HG03039 (cell line): Measurements from ENCODE around the gene TNRC6B.
"Not testable (repeated sequence)": the region's sequence is repeated elsewhere in the genome, so short reads cannot be mapped to it uniquely, and the experiment has no call there.

Experiments used
- ATAC-seq: cut with Tn5 transposase; IDR thresholded peaks from one replicate; pipeline ENCODE4 v1.9.1; 2021; ENCODE audit warnings: mild to moderate bottlenecking, moderate library complexity; ENCODE audit not compliant: unreplicated experiment

Gene TNRC6B

GRCh38 chr22:40177738-40178416 lies at the start of gene TNRC6B:
Gene TNRC6B, plus strand, starts transcription at chr22:40177925. Its CDS starts 211 bp downstream, at chr22:40178136.
- ATAC-seq = peak; percentile 76

GRCh38 chr22:40128989-40129388 lies 48.7 kb upstream of the TNRC6B start:
- no peak for ATAC-seq

- no peak for ATAC-seq
Observed at GRCh38 chr22:40137132-40137531, 40.6 kb upstream of the TNRC6B start.

- no peak for ATAC-seq
Observed at GRCh38 chr22:40138866-40139265, 38.9 kb upstream of the TNRC6B start.

GRCh38 chr22:40147388-40148176 lies 30.1 kb upstream of the TNRC6B start:
- ATAC-seq = no peak

GRCh38 chr22:40153192-40153591 lies 24.5 kb upstream of the TNRC6B start:
- no peak for ATAC-seq

- ATAC-seq = no peak
Observed at GRCh38 chr22:40153705-40154104, 24.0 kb upstream of the TNRC6B start.

- ATAC-seq = no peak
Observed at GRCh38 chr22:40156001-40156516, 21.7 kb upstream of the TNRC6B start.

- not testable (repeated sequence) for ATAC-seq
Observed at GRCh38 chr22:40156682-40157081, 21.0 kb upstream of the TNRC6B start.

- no peak for ATAC-seq
Observed at GRCh38 chr22:40157330-40157945, 20.3 kb upstream of the TNRC6B start.

- ATAC-seq = no peak
Observed at GRCh38 chr22:40161194-40161593, 16.5 kb upstream of the TNRC6B start.

GRCh38 chr22:40165537-40165936 lies 12.2 kb upstream of the TNRC6B start:
- ATAC-seq = not testable (repeated sequence)

GRCh38 chr22:40175611-40176244 lies 2.0 kb upstream of the TNRC6B start:
- ATAC-seq = no peak

GRCh38 chr22:40176921-40177737 lies 596 bp upstream of the TNRC6B start:
- ATAC-seq = no peak

- ATAC-seq = no peak
Observed at GRCh38 chr22:40178417-40179409, 988 bp downstream of the TNRC6B start.

GRCh38 chr22:40179526-40179925 lies 1.8 kb downstream of the TNRC6B start:
- ATAC-seq = no peak

- ATAC-seq = no peak
Observed at GRCh38 chr22:40180403-40180802, 2.7 kb downstream of the TNRC6B start.

GRCh38 chr22:40181323-40181722 lies 3.6 kb downstream of the TNRC6B start:
- ATAC-seq = no peak

- no peak for ATAC-seq
Observed at GRCh38 chr22:40182231-40182835, 4.6 kb downstream of the TNRC6B start.
